Naive thymus-derived CD4-positive, alpha-beta T cell (primary cell): ENCODE results near the gene IGFN1. TPM values are rescaled to one million over a fixed set of nuclear protein-coding genes. Genes with fewer than 3 reads are reported as not detected.

Source experiments
- ATAC-seq: fragments of 150-1000 bp; cut with Tn5 transposase; 2 replicates; pipeline ENCODE4 v1.10.0; 2021; ENCODE audit warnings: mild to moderate bottlenecking, moderate library complexity
- CTCF ChIA-PET: fragments of 350-600 bp; sonication (Branson Sonifier 250); formaldehyde crosslinking; loops from one replicate; lab custom pipeline; 2021; ENCODE audit warnings: antibody characterized with exemption; lab: Charles Lee
- POLR2A ChIA-PET: fragments of 350-600 bp; sonication (Branson Sonifier 250); formaldehyde crosslinking; loops from one replicate; lab custom pipeline; 2021; ENCODE audit warnings: antibody characterized with exemption, inconsistent platforms; lab: Charles Lee
- DNase-seq, 9 donors: peaks; one replicate each; pipeline versions ENCODE4 v3.0.0 to v3.0.0-alpha.2; 2020 to 2022; ENCODE audit warnings: mixed read lengths in 1 of 9
- H3K27ac ChIP-seq: one replicate; pipeline ENCODE4 v1.7.0; 2013; ENCODE audit warnings: mild to moderate bottlenecking, low read depth, low read length, moderate library complexity
- H3K27me3 ChIP-seq, 2 donors: one replicate each; pipeline ENCODE4 v1.7.0; 2013; ENCODE audit warnings: low read length in 2 of 2, mild to moderate bottlenecking in 2 of 2, moderate library complexity in 2 of 2; ENCODE audit not compliant: control insufficient read depth in 2 of 2, insufficient read depth in 2 of 2
- H3K36me3 ChIP-seq, 3 experiments: 1 replicate in 2 of 3; 2 replicates in 1 of 3; pipeline ENCODE4 v1.7.0; 2013; ENCODE audit warnings: low read length in 3 of 3, mild to moderate bottlenecking in 3 of 3, moderate library complexity in 1 of 3; ENCODE audit not compliant: insufficient read depth in 3 of 3, control insufficient read depth in 2 of 3
- H3K4me1 ChIP-seq, 2 donors: one replicate each; pipeline ENCODE4 v1.7.0; 2013; ENCODE audit warnings: low read length in 2 of 2, mild to moderate bottlenecking in 2 of 2, moderate library complexity in 1 of 2; ENCODE audit not compliant: control insufficient read depth in 2 of 2, insufficient read depth in 2 of 2
- H3K4me3 ChIP-seq: 2 replicates; pipeline ENCODE4 v1.7.0; 2013; ENCODE audit warnings: mild to moderate bottlenecking, low read length
- H3K9me3 ChIP-seq, 3 experiments: 1 replicate in 2 of 3; 2 replicates in 1 of 3; pipeline ENCODE4 v1.7.0; 2013; ENCODE audit warnings: low read length in 3 of 3; ENCODE audit not compliant: control insufficient read depth in 2 of 3
- H3K27ac Mint-ChIP-seq, 9 donors: one replicate each; pipeline ENCODE4 v1.8.0; 2020 to 2022; ENCODE audit warnings: mixed read lengths in 9 of 9, mild to moderate bottlenecking in 8 of 9, moderate library complexity in 5 of 9, inconsistent platforms in 2 of 9
- H3K27me3 Mint-ChIP-seq, 5 donors: one replicate each; pipeline ENCODE4 v1.8.0; 2021 to 2022; ENCODE audit warnings: mixed read lengths in 5 of 5, mild to moderate bottlenecking in 1 of 5
- H3K36me3 Mint-ChIP-seq, 5 donors: one replicate each; pipeline ENCODE4 v1.8.0; 2020 to 2022; ENCODE audit warnings: mixed read lengths in 5 of 5, mild to moderate bottlenecking in 3 of 5, inconsistent platforms in 1 of 5
- H3K4me1 Mint-ChIP-seq, 7 donors: one replicate each; pipeline ENCODE4 v1.8.0; 2020 to 2022; ENCODE audit warnings: mixed read lengths in 7 of 7, mild to moderate bottlenecking in 3 of 7, inconsistent platforms in 1 of 7
- H3K4me3 Mint-ChIP-seq, 10 donors: one replicate each; pipeline ENCODE4 v1.8.0; 2020 to 2022; ENCODE audit warnings: mild to moderate bottlenecking in 10 of 10, mixed read lengths in 10 of 10, moderate library complexity in 6 of 10, inconsistent platforms in 2 of 10
- H3K9me3 Mint-ChIP-seq, 11 donors: one replicate each; pipeline ENCODE4 v1.8.0; 2020 to 2022; ENCODE audit warnings: mixed read lengths in 11 of 11, mild to moderate bottlenecking in 4 of 11, inconsistent platforms in 1 of 11, moderate library complexity in 1 of 11
- intact Hi-C, 2 donors: fragments of 100-400 bp; cut with micrococcal nuclease; formaldehyde crosslinking; loops; one replicate each; pipeline ENCODE4 v1.15.1; 2023
- polyA plus RNA-seq, 2 donors: library from polyadenylated mRNA; unstranded; fragments of 300-500 nt; fragmentation: Illumina TruSeq; gene quantifications; one replicate each; pipeline ENCODE4 v1.2.3, GENCODE V29; 2021
- total RNA-seq, 6 experiments: library from RNA in 5 of 6; stranded (reverse) in 5 of 6; gene quantifications; 1 replicate in 5 of 6; 2 replicates in 1 of 6; pipeline ENCODE4 v1.2.3 and lab custom pipeline; 2021 to 2026

The IGFN1 gene
- total and polyA plus RNA-seq, 7 experiments from 2014 or later = not detected

DNA sequence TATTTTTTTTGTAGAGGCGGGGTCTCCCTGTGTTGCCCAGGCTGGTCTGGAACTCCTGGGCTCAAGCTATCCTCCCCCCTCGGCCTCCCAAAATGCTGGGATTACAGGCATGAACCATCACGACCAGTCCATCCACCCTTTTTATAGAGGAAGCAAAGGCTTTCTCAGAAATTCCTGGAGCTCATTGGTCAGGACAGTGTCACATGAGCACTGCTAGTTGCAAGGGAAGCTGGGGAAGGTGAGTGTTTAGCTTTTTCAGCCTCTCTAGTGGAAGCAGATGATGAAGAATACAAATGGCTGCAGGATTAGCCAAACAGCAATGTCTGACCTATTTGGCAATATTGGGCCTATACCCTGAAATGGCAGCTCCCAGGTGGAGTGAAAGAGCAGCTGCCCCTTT, 8.0 kb downstream of the IGFN1 start:
- Histone ChIP-seq H3K9me3 (no peaks in the 10 kb centered on the region), H3K4me3 (no peak overlapping the region), H3K36me3 (no peaks in the 10 kb centered on the region), H3K27ac (no peak overlapping the region), H3K27me3 (no peaks in the 10 kb centered on the region), H3K4me1 (no peaks in the 10 kb centered on the region)
- Mint-ChIP-seq H3K27me3 (no peaks in the 10 kb centered on the region), H3K4me1 (no peaks in the 10 kb centered on the region), H3K27ac (no peak overlapping the region), H3K9me3 (no peaks in the 10 kb centered on the region), H3K4me3 (no peak overlapping the region), H3K36me3 (no peaks in the 10 kb centered on the region)
- DNase-seq = no peak
- intact Hi-C loops = no loop called here
- ChIA-PET CTCF (no interaction called here), POLR2A (no interaction called here)
- no peak for ATAC-seq

DNA sequence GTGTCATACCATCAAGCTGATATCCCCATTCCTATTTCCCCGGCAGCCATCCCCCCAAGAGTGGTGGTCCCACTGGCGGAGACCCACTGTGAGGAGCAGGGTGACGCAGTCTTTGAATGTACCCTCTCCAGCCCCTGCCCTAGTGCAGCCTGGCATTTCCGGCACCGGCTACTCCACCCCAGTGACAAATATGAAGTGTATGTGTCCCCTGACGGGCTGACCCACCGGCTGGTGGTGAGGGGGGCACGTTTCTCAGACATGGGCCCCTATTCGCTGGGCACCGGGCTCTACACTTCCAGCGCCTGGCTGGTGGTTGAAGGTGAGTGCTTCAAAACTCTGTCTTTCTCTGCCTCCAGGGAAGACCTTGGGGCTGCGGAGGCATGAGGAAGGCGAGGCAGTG, 14.4 kb downstream of the IGFN1 start:
- Histone ChIP-seq H3K9me3 (no peaks in the 10 kb centered on the region), H3K4me1 (no peaks in the 10 kb centered on the region), H3K4me3 (no peak overlapping the region), H3K27ac (no peak overlapping the region), H3K27me3 (no peaks in the 10 kb centered on the region), H3K36me3 (no peaks in the 10 kb centered on the region)
- peaks cover 0 to 14% (median 7%) of the 10 kb centered on the region in 5 donors for H3K27me3 Mint-ChIP-seq
- POLR2A ChIA-PET = no interaction called here
- H3K27ac Mint-ChIP-seq = no peak overlapping the region
- ATAC-seq = no peak
- no peak for DNase-seq
- no peaks in the 10 kb centered on the region for H3K36me3 Mint-ChIP-seq
- no peak overlapping the region for H3K4me3 Mint-ChIP-seq
- peaks cover 0 to 2% (median 0%) of the 10 kb centered on the region in 11 donors for H3K9me3 Mint-ChIP-seq
- CTCF ChIA-PET = no interaction called here
- intact Hi-C loops = no loop called here
- no peaks in the 10 kb centered on the region for H3K4me1 Mint-ChIP-seq

DNA sequence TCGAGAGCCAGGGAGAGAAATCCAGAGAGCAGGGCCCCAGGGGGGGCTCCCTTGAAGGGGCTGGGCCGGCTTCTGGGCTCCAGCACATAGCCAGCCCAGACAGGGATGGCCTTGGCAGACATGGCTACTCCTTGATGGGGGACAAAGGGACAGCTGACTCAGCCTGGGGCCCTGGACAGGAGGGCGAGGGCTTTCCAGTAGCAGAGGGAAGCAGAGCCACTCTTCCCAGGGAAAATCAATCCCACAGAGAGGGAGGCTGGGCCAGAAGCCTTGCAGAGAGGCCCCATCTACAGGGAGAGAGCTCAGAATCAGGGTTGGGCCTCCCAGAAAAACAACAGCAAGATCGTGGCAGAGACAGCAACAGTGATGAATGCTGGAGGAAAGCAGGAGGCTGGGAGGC, 15.6 kb downstream of the IGFN1 start:
- ChIA-PET POLR2A (no interaction called here), CTCF (no interaction called here)
- H3K27me3 Mint-ChIP-seq = peaks cover 6 to 21% (median 9%) of the 10 kb centered on the region in 5 donors
- H3K4me1 ChIP-seq = no peaks in the 10 kb centered on the region
- no peak overlapping the region for H3K4me3 ChIP-seq
- no peaks in the 10 kb centered on the region for H3K36me3 Mint-ChIP-seq
- intact Hi-C loops = no loop called here
- peaks cover 0 to 2% (median 0%) of the 10 kb centered on the region in 11 donors for H3K9me3 Mint-ChIP-seq
- H3K4me1 Mint-ChIP-seq = no peaks in the 10 kb centered on the region
- no peaks in the 10 kb centered on the region for H3K9me3 ChIP-seq
- no peaks in the 10 kb centered on the region for H3K36me3 ChIP-seq
- ATAC-seq (no peak), DNase-seq (no peak)
- H3K27ac ChIP-seq = no peak overlapping the region
- no peaks in the 10 kb centered on the region for H3K27me3 ChIP-seq
- H3K27ac Mint-ChIP-seq = no peak overlapping the region
- H3K4me3 Mint-ChIP-seq = no peak overlapping the region

DNA sequence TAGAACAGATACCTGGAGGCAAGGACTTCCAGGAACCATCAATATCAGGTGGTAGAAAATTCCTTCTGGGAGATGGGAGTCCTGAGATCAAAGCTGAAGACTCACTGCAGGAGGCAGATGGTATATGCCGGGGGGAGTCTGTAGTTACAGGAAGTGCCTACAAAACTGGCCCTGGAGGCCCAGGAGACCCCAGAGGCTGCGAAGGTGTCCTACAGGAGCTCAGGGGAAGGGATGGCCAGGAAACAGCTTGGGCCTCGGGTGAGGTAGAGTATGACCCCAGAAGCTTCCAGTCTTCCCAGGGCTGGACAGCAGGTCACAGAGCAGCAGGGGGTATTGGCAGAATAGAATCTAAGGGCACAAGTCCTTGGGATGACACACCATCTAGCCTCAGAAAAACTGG, 16.4 kb downstream of the IGFN1 start:
- DNase-seq (no peak), ATAC-seq (no peak)
- ChIA-PET POLR2A (no interaction called here), CTCF (no interaction called here)
- Histone ChIP-seq H3K27me3 (no peaks in the 10 kb centered on the region), H3K36me3 (no peaks in the 10 kb centered on the region), H3K27ac (no peak overlapping the region), H3K4me3 (no peak overlapping the region), H3K4me1 (no peaks in the 10 kb centered on the region), H3K9me3 (no peaks in the 10 kb centered on the region)
- Mint-ChIP-seq H3K27ac (no peak overlapping the region), H3K36me3 (no peaks in the 10 kb centered on the region), H3K4me1 (no peaks in the 10 kb centered on the region), H3K9me3 (peaks cover 0 to 2% (median 0%) of the 10 kb centered on the region in 11 donors), H3K4me3 (no peak overlapping the region), H3K27me3 (peaks cover 14 to 29% (median 16%) of the 10 kb centered on the region in 5 donors)
- intact Hi-C loops = no loop called here

DNA sequence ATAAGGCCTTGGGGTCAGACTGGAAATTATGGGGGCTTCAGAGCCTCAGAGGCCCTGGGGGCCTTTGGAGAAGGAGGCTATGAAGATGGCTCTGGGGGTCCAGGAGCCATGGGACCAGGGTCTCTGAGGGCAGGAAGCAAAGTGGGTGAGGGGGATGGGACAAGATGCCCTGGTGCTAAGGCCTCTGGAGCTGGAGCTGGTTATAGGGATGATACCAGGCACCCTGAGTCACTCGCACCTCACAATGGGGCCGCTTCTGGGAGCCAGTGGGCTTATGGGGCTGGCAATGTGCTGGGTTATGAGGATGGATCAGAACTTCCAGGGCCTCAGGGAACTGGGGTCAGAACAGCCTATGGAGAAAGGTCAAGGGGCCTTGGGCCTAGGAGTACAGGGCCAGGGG, 17.6 kb downstream of the IGFN1 start:
- H3K27ac ChIP-seq = no peak overlapping the region
- ATAC-seq = peak; percentile 4
- peaks cover 0 to 2% (median 0%) of the 10 kb centered on the region in 11 donors for H3K9me3 Mint-ChIP-seq
- H3K4me1 ChIP-seq = no peaks in the 10 kb centered on the region
- H3K9me3 ChIP-seq = no peaks in the 10 kb centered on the region
- CTCF ChIA-PET = no interaction called here
- H3K27me3 Mint-ChIP-seq = peaks cover 16 to 37% (median 20%) of the 10 kb centered on the region in 5 donors
- no peaks in the 10 kb centered on the region for H3K4me1 Mint-ChIP-seq
- no peak overlapping the region for H3K27ac Mint-ChIP-seq
- no peaks in the 10 kb centered on the region for H3K36me3 ChIP-seq
- POLR2A ChIA-PET = no interaction called here
- intact Hi-C loops = no loop called here
- no peak overlapping the region for H3K4me3 ChIP-seq
- no peaks in the 10 kb centered on the region for H3K36me3 Mint-ChIP-seq
- no peaks in the 10 kb centered on the region for H3K27me3 ChIP-seq
- no peak overlapping the region for H3K4me3 Mint-ChIP-seq
- DNase-seq = no peak

DNA sequence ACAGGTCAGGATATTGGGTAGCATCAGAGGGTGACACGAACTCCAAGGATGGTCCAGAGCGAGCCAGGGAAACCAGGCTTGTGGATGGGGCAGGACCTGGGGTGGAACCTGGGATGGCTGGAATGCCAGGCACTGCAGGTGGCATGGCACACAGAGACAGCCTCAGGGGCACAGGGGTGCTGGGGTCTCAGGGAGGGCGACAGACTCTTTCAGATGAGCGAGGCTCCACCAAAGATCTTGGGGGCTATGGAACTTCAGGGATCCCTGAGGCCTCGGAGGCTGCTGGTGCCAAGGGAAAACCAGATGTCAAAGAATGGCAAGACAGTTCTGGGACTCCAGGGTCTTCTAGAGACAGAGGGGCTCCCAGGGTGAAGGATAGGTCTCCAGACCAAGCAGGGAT, 21.4 kb downstream of the IGFN1 start:
- DNase-seq (no peak), ATAC-seq (no peak)
- no peaks in the 10 kb centered on the region for H3K4me1 ChIP-seq
- intact Hi-C loops = no loop called here
- POLR2A ChIA-PET = no interaction called here
- no peaks in the 10 kb centered on the region for H3K4me1 Mint-ChIP-seq
- no peaks in the 10 kb centered on the region for H3K9me3 Mint-ChIP-seq
- H3K27ac Mint-ChIP-seq = no peak overlapping the region
- H3K4me3 ChIP-seq = no peak overlapping the region
- peaks cover 16 to 29% (median 20%) of the 10 kb centered on the region in 5 donors for H3K27me3 Mint-ChIP-seq
- no peak overlapping the region for H3K27ac ChIP-seq
- CTCF ChIA-PET = no interaction called here
- no peaks in the 10 kb centered on the region for H3K9me3 ChIP-seq
- no peaks in the 10 kb centered on the region for H3K36me3 Mint-ChIP-seq
- no peaks in the 10 kb centered on the region for H3K27me3 ChIP-seq
- no peaks in the 10 kb centered on the region for H3K36me3 ChIP-seq
- no peak overlapping the region for H3K4me3 Mint-ChIP-seq

DNA sequence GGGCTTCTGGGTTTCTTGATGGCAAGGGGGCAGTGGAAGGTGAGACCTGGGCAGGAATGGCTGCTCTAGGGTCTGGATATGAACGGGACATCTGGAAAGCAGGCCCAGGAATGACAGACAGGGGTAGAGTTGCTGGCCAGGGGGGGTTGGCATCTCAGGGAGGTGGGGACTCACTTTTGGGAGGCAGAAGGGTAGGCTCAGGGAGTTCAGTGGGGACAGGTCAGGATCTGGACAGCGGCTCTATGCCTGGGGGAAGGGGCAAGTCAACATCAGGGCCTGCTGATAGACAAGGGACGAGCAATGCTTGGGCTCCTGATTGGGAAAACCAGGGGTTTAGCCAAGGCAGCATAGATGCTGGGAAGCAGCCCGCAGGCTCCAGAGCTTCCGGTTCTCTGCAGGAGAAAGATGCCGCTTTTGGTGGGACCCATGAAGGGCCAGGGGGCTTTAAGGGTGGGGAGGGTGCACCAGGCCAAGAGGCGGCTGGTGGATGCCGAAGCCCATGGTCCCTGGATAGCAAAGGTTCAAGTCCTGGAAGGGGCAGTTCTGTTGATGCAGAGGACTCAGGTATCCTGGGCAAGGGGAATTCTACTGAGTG, 21.9 kb downstream of the IGFN1 start:
- ATAC-seq = no peak
- Histone ChIP-seq H3K4me1 (no peaks in the 10 kb centered on the region), H3K27ac (no peak overlapping the region), H3K9me3 (no peaks in the 10 kb centered on the region), H3K36me3 (no peaks in the 10 kb centered on the region), H3K27me3 (no peaks in the 10 kb centered on the region), H3K4me3 (no peak overlapping the region)
- POLR2A ChIA-PET = interaction anchor here (0.6 kb wide), 1 partner anchor 95 kb away, joined by 3 read pairs; no protein-coding TSS in a partner anchor
- CTCF ChIA-PET = no interaction called here
- H3K36me3 Mint-ChIP-seq = no peaks in the 10 kb centered on the region
- no peak overlapping the region for H3K27ac Mint-ChIP-seq
- no peak for DNase-seq
- H3K27me3 Mint-ChIP-seq = peaks cover 16 to 29% (median 20%) of the 10 kb centered on the region in 5 donors
- H3K4me1 Mint-ChIP-seq = no peaks in the 10 kb centered on the region
- intact Hi-C loops = no loop called here
- H3K4me3 Mint-ChIP-seq = no peak overlapping the region
- no peaks in the 10 kb centered on the region for H3K9me3 Mint-ChIP-seq
